Stomach (tissue), 4 donors: Measurements from ENCODE around the gene ATOH7.

Experiments used
- CTCF ChIP-seq, 7 experiments: fragments of 450-650 bp in 4 of 7; fragments of 200-600 bp in 3 of 7; sonication (generic) in 3 of 7; IDR thresholded peaks; one replicate each; pipeline ENCODE4 v1.5.1; 2016 to 2019; ENCODE audit warnings: antibody characterized with exemption in 7 of 7, control low read depth in 2 of 7, mild to moderate bottlenecking in 1 of 7
- EP300 ChIP-seq: sonication (generic); formaldehyde crosslinking; IDR thresholded peaks from one replicate; pipeline ENCODE4 v1.6.1; 2017; ENCODE audit warnings: antibody characterized with exemption
- POLR2A ChIP-seq, 4 donors: fragments of 450-650 bp; IDR thresholded peaks; one replicate each; pipeline ENCODE4 v1.6.1; 2016; ENCODE audit warnings: antibody characterized with exemption in 4 of 4, control low read depth in 2 of 4, mild to moderate bottlenecking in 1 of 4, moderate library complexity in 1 of 4
- POLR2AphosphoS5 ChIP-seq, 3 donors: sonication (generic); formaldehyde crosslinking; IDR thresholded peaks; one replicate each; pipeline ENCODE4 v1.6.1; 2016; ENCODE audit warnings: antibody characterized with exemption in 3 of 3

GRCh38 chr10:68224810-68225209, 7.1 kb downstream of the ATOH7 start:
- no peak for TF ChIP-seq POLR2AphosphoS5 (IDR thresholded peaks at IDR 0.05)
- TF ChIP-seq CTCF (IDR thresholded peaks at IDR 0.05): no peak
- no peak for TF ChIP-seq POLR2A (IDR thresholded peaks at IDR 0.05)
- TF ChIP-seq EP300: no peak
